K562 (cell line): Measurements from ENCODE around the gene JUN. TPM values are rescaled to one million over a fixed set of nuclear protein-coding genes. Genes with fewer than 3 reads are reported as not detected.
A peak's percentile ranks its signal among the peaks of the same experiment; 100 is the strongest.

ENCODE experiments used
- ARID2 ChIP-seq: fragments of 450-650 bp; IDR thresholded peaks from 2 replicates; pipeline ENCODE4 v1.6.1; 2017; ENCODE audit warnings: antibody characterized with exemption, mild to moderate bottlenecking
- ARID4B ChIP-seq: sonication (generic); formaldehyde crosslinking; IDR thresholded peaks from 2 replicates; pipeline ENCODE4 v1.8.0; 2022; ENCODE audit warnings: mild to moderate bottlenecking, missing genetic modification reagents
- EZH2 ChIP-seq: IDR thresholded peaks from 2 replicates; pipeline ENCODE4 v1.6.1; 2012; ENCODE audit warnings: low read depth, mild to moderate bottlenecking, inconsistent platforms, low read length, borderline replicate concordance
- FOS ChIP-seq: IDR thresholded peaks from 3 replicates; pipeline ENCODE4 v1.6.1; 2011; ENCODE audit not compliant: insufficient read length; ENCODE audit errors: extremely low read depth
- FOXA3 ChIP-seq, 2 experiments: fragments of 450-650 bp in 1 of 2; sonication (generic) in 1 of 2; formaldehyde crosslinking; IDR thresholded peaks in 1 of 2; conservative IDR thresholded peaks in 1 of 2; 2 replicates each; pipeline versions ENCODE4 v1.4.0 to v1.8.0; 2020 to 2022; ENCODE audit warnings: mild to moderate bottlenecking in 2 of 2, missing genetic modification reagents in 1 of 2
- HIVEP1 ChIP-seq: fragments of 250-450 bp; sonication (Bioruptor Pico); IDR thresholded peaks from 2 replicates; pipeline ENCODE4 v1.4.0; 2020; ENCODE audit warnings: mild to moderate bottlenecking
- KAT2B ChIP-seq: IDR thresholded peaks from one replicate; pipeline ENCODE4 v1.6.1; 2012; ENCODE audit warnings: low read depth, mild to moderate bottlenecking, control low read depth, inconsistent platforms, low read length, moderate library complexity
- MAFK ChIP-seq: IDR thresholded peaks from 2 replicates; pipeline ENCODE4 v1.6.1; 2011; ENCODE audit warnings: low read length, improper control_type of control experiment
- PRMT5 ChIP-seq: sonication (generic); formaldehyde crosslinking; IDR thresholded peaks from 2 replicates; pipeline ENCODE4 v1.5.0; 2020; ENCODE audit warnings: missing genetic modification reagents
- SIX5 ChIP-seq, 2 experiments: IDR thresholded peaks; 2 replicates each; pipeline ENCODE4 v1.6.1; 2011; ENCODE audit warnings: low read length in 2 of 2, borderline replicate concordance in 1 of 2, low read depth in 1 of 2, mild to moderate bottlenecking in 1 of 2, moderate library complexity in 1 of 2; ENCODE audit not compliant: insufficient read depth in 1 of 2
- SMC3 ChIP-seq: conservative IDR thresholded peaks from 2 replicates; pipeline ENCODE4 v1.6.1; 2011; ENCODE audit warnings: low read depth, low read length, improper control_type of control experiment; ENCODE audit not compliant: insufficient read depth
- SNAPC5 ChIP-seq: fragments of 250-450 bp; sonication (Bioruptor Pico); IDR thresholded peaks from 2 replicates; pipeline ENCODE4 v1.8.0; 2021; ENCODE audit warnings: moderate library complexity, mild to moderate bottlenecking, inconsistent platforms
- ZBTB7A ChIP-seq: IDR thresholded peaks from 2 replicates; pipeline ENCODE4 v1.6.1; 2011; ENCODE audit warnings: low read depth, mild to moderate bottlenecking, low read length, moderate library complexity, borderline replicate concordance; ENCODE audit not compliant: control insufficient read depth
- ZNF197 ChIP-seq: fragments of 200-800 bp; sonication (Bioruptor generic); IDR thresholded peaks from 2 replicates; pipeline ENCODE4 v1.6.1; 2016; ENCODE audit warnings: low read depth, missing genetic modification characterization, missing compliant biosample characterization
- ZNF3 ChIP-seq: fragments of 250-450 bp; sonication (Bioruptor Pico); IDR thresholded peaks from 2 replicates; pipeline ENCODE4 v1.5.0; 2021; ENCODE audit warnings: mild to moderate bottlenecking, moderate library complexity
- ZNF766 ChIP-seq: fragments of 200-800 bp; sonication (Bioruptor generic); conservative IDR thresholded peaks from 2 replicates; pipeline ENCODE4 v1.6.1; 2016; ENCODE audit warnings: missing genetic modification characterization, missing compliant biosample characterization
- polyA plus RNA-seq, 8 experiments: library from polyadenylated mRNA; depleted of rRNA in 4 of 8; stranded (reverse) in 5 of 8; unstranded in 3 of 8; fragments of >200 nt; fragmentation: Nextera tagmentation in 2 of 8; fragmentation: Illumina TruSeq in 1 of 8; extraction: Ambion mirVana in 2 of 8; extraction: Trizol in 1 of 8; gene quantifications; 2 replicates each; pipeline versions ENCODE4 v1.2.1 to v1.2.3, GENCODE V29; 2011 to 2014; ENCODE audit warnings: inconsistent platforms in 1 of 8, missing spikeins in 1 of 8
- total RNA-seq, 7 experiments: library from RNA; depleted of rRNA in 6 of 7; stranded (reverse); fragments of >200 nt in 6 of 7; fragmentation: Illumina TruSeq in 2 of 7; extraction: Trizol in 2 of 7; gene quantifications; 2 replicates each; pipeline versions ENCODE4 v1.2.1 to v1.2.3, GENCODE V29; 2011 to 2021; ENCODE audit warnings: low replicate concordance in 1 of 7
- TF ChIP-seq, protein P1 (sequence below): IDR thresholded peaks from 2 replicates; pipeline ENCODE4 v1.6.1; 2011; ENCODE audit not compliant: insufficient read length; ENCODE audit errors: extremely low read depth
- TF ChIP-seq, protein P2 (sequence below), 2 experiments: fragments of 450-650 bp; IDR thresholded peaks; 2 replicates each; pipeline ENCODE4 v1.6.1; 2016
- TF ChIP-seq, protein P3 (sequence below): fragments of 450-650 bp; formaldehyde crosslinking; IDR thresholded peaks from 2 replicates; pipeline ENCODE4 v1.4.0; 2022; ENCODE audit warnings: missing genetic modification characterization

Gene JUN
- total and polyA plus RNA-seq, 9 of the 15 experiments (the other 6 are each of a cell fraction or from before 2014, with no cell fraction given) = 0.32 to 23.4 (median 4.0) TPM

- TF ChIP-seq, protein P1, sequence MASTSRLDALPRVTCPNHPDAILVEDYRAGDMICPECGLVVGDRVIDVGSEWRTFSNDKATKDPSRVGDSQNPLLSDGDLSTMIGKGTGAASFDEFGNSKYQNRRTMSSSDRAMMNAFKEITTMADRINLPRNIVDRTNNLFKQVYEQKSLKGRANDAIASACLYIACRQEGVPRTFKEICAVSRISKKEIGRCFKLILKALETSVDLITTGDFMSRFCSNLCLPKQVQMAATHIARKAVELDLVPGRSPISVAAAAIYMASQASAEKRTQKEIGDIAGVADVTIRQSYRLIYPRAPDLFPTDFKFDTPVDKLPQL = peak; percentile 81
- TF ChIP-seq PRMT5 (CRISPR knock-in tag) = no peak
- TF ChIP-seq SMC3 = no peak
- no peak for TF ChIP-seq MAFK
- TF ChIP-seq ZBTB7A = 0 out of 2 replicates have a peak, but pooled peaks have one; percentile 62
- TF ChIP-seq, protein P2, sequence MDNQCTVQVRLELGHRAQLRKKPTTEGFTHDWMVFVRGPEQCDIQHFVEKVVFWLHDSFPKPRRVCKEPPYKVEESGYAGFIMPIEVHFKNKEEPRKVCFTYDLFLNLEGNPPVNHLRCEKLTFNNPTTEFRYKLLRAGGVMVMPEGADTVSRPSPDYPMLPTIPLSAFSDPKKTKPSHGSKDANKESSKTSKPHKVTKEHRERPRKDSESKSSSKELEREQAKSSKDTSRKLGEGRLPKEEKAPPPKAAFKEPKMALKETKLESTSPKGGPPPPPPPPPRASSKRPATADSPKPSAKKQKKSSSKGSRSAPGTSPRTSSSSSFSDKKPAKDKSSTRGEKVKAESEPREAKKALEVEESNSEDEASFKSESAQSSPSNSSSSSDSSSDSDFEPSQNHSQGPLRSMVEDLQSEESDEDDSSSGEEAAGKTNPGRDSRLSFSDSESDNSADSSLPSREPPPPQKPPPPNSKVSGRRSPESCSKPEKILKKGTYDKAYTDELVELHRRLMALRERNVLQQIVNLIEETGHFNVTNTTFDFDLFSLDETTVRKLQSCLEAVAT (IDR thresholded peaks at IDR 0.05) = peak in 1 of 2 experiments; percentile 46; a peak in 2 of 4 replicates
- TF ChIP-seq KAT2B = no peak
- TF ChIP-seq EZH2 = no peak
- no peak for TF ChIP-seq SNAPC5 (CRISPR knock-in tag)
- TF ChIP-seq, protein P3, sequence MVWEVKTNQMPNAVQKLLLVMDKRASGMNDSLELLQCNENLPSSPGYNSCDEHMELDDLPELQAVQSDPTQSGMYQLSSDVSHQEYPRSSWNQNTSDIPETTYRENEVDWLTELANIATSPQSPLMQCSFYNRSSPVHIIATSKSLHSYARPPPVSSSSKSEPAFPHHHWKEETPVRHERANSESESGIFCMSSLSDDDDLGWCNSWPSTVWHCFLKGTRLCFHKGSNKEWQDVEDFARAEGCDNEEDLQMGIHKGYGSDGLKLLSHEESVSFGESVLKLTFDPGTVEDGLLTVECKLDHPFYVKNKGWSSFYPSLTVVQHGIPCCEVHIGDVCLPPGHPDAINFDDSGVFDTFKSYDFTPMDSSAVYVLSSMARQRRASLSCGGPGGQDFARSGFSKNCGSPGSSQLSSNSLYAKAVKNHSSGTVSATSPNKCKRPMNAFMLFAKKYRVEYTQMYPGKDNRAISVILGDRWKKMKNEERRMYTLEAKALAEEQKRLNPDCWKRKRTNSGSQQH (CRISPR knock-in tag) = no peak; the same call in 1 of the 2 replicates
- TF ChIP-seq ZNF766 (CRISPR knock-in tag) = peak; percentile 66
- no peak for TF ChIP-seq ZNF3 (CRISPR knock-in tag)
- TF ChIP-seq HIVEP1 (CRISPR knock-in tag) = no peak
- no peak for TF ChIP-seq ARID2
- TF ChIP-seq SIX5 (IDR thresholded peaks at IDR 0.05; ENCODE audit: borderline replicate concordance in 1 of 2, insufficient read depth in 1 of 2, low read depth in 1 of 2, low read length in 2 of 2) = no peak
- TF ChIP-seq ZNF197 (CRISPR knock-in tag) = no peak
- 0 out of 4 replicates have a peak, but pooled peaks of 1 of the 2 experiments have one; percentile 46 for TF ChIP-seq FOXA3 (CRISPR knock-in tag; conservative IDR thresholded peaks at IDR 0.05 in 1 of 2, IDR thresholded peaks at IDR 0.05 in 1 of 2)
- no peak; the same call in 1 of the 2 replicates for TF ChIP-seq ARID4B
- TF ChIP-seq FOS = peak; percentile 66
Observed at GRCh38 chr1:58783993-58784757, at the start of gene JUN (continued).
